Immature natural killer cell (primary cell): ENCODE measurements around the gene ATP8A1. TPM values are rescaled to one million over a fixed set of nuclear protein-coding genes. Genes with fewer than 3 reads are reported as not detected.
A peak's percentile ranks its signal among the peaks of the same experiment; 100 is the strongest.

ENCODE experiments used
- DNase-seq, 3 donors: peaks; one replicate each; pipeline ENCODE4 v3.0.0; 2022; ENCODE audit warnings: mixed read lengths in 1 of 3
- H3K27ac Mint-ChIP-seq, 6 donors: one replicate each; pipeline ENCODE4 v1.8.0; 2020; ENCODE audit warnings: mixed read lengths in 6 of 6, mild to moderate bottlenecking in 5 of 6, inconsistent platforms in 4 of 6, moderate library complexity in 3 of 6
- H3K27me3 Mint-ChIP-seq, 3 donors: one replicate each; pipeline ENCODE4 v1.8.0; 2020 to 2021; ENCODE audit warnings: low read depth in 3 of 3, mild to moderate bottlenecking in 3 of 3, mixed read lengths in 3 of 3, moderate library complexity in 3 of 3, inconsistent platforms in 1 of 3
- H3K36me3 Mint-ChIP-seq, 3 donors: one replicate each; pipeline ENCODE4 v1.8.0; 2020; ENCODE audit warnings: mixed read lengths in 3 of 3, inconsistent platforms in 2 of 3, mild to moderate bottlenecking in 2 of 3
- H3K4me1 Mint-ChIP-seq, 2 donors: one replicate each; pipeline ENCODE4 v1.8.0; 2020; ENCODE audit warnings: inconsistent platforms in 2 of 2, mild to moderate bottlenecking in 2 of 2, mixed read lengths in 2 of 2, moderate library complexity in 1 of 2
- H3K4me3 Mint-ChIP-seq, 5 donors: one replicate each; pipeline ENCODE4 v1.8.0; 2020; ENCODE audit warnings: mild to moderate bottlenecking in 5 of 5, mixed read lengths in 5 of 5, inconsistent platforms in 3 of 5, moderate library complexity in 3 of 5
- H3K9me3 Mint-ChIP-seq, 6 donors: one replicate each; pipeline ENCODE4 v1.8.0; 2020; ENCODE audit warnings: mild to moderate bottlenecking in 6 of 6, mixed read lengths in 6 of 6, inconsistent platforms in 4 of 6, moderate library complexity in 3 of 6
- polyA plus RNA-seq, 3 donors: library from polyadenylated mRNA; unstranded; fragments of 300-500 nt; fragmentation: Illumina TruSeq; gene quantifications; one replicate each; pipeline ENCODE4 v1.2.3, GENCODE V29; 2021

Gene ATP8A1
- polyA plus RNA-seq, 3 donors from 2014 or later: 15.3 to 23.0 (median 18.1) TPM

DNA sequence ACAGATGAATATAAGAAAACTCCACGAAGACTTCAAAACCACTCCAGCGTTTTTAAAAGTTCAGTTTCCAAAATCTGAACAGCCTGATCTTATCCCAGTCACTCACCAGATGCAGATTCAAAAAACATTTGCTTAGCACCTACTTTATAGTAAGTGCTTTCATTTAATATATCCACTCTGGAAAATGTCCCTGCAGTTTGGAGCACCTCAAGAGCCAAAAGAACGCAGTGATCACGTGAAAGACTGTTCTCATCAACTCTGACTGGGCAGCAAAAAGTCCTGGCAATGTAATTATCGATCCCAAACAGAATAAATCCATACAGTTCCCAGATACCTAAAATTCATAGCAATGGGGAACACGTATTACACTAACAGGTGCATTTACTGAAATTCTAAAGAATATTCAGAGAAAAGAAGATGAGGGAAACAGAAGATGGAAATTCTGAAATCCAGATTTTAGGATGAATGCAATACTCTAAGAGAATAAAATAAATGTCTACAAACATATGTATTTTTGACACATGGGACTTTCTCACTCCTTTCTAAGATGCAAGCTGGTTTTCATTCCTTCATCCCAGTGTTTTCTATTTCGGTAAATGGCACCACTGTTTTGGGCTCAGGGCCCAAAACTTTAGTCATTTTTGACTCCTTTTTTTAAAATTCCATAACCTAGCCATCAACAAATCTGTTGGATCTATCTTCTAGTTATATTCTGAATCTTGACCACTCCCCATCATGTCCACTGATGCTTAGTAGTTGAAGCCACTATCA lies 13.9 kb downstream of the ATP8A1 start:
- Mint-ChIP-seq H3K36me3 (no peaks in the 10 kb centered on the region), H3K4me1 (peaks cover 91 to 100% of the 10 kb centered on the region in 2 donors), H3K4me3 (peak overlapping the region; percentile 31 to 66 (median 63)), H3K9me3 (no peaks in the 10 kb centered on the region), H3K27me3 (peaks cover 0 to 6% (median 2%) of the 10 kb centered on the region in 3 donors), H3K27ac (peak overlapping the region; percentile 47 to 86 (median 71))
- no peak for DNase-seq

GRCh38 chr4:42642101-42642797 lies 14.7 kb downstream of the ATP8A1 start:
- Mint-ChIP-seq H3K4me3 (peak overlapping the region; percentile 1 to 65 (median 41)), H3K36me3 (no peaks in the 10 kb centered on the region), H3K9me3 (no peaks in the 10 kb centered on the region), H3K4me1 (peaks cover 94 to 100% of the 10 kb centered on the region in 2 donors), H3K27ac (peak overlapping the region; percentile 32 to 67 (median 53)), H3K27me3 (peaks cover 0 to 6% (median 2%) of the 10 kb centered on the region in 3 donors)
- DNase-seq: no peak

DNA sequence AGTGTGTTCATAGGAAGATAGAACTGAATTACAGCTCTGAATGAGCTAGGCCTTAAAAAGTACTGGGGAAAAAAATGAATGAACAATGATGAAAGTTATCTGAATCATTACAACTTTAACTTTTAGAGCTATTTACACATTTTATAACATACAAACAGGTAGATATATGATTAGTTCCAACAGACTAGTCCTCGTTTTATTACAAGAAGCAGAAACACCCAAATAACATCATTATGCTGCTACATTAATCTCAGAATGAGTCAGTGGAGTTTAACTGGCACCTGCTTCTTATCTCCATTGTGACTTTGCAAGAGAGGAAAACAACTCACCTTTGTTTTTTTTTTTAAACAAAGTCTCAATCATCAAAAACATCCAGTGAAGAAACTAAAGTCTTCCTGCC lies 15.2 kb downstream of the ATP8A1 start:
- no peak for DNase-seq
- Mint-ChIP-seq H3K4me1 (peaks cover 92 to 100% of the 10 kb centered on the region in 2 donors), H3K4me3 (peak overlapping the region; percentile 1 to 65 (median 41)), H3K9me3 (no peaks in the 10 kb centered on the region), H3K27ac (peak overlapping the region in 5 of 6 donors; percentile 31 to 59 (median 50)), H3K36me3 (no peaks in the 10 kb centered on the region), H3K27me3 (peaks cover 0 to 6% (median 2%) of the 10 kb centered on the region in 3 donors)

DNA sequence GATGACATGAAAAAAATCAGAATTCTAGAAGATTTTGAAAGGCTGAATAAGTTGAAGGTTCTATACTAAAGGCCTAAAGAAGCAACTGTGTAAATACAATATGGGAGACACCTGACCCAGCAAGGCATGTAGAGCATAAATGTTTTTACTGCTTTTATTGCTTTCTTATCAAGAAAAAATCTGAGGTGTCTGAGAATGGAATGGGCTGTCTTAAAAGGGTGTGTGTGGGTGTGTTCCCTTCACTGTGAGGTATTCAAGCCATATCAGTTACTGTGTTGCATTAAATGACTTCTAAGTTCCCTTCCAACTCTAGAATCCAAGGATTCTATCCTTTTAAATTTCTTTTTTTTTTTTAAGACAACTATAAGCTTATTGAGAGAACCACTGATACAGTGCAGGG lies 15.7 kb downstream of the ATP8A1 start:
- Mint-ChIP-seq H3K4me1 (peaks cover 92 to 100% of the 10 kb centered on the region in 2 donors), H3K27me3 (peaks cover 0 to 6% (median 2%) of the 10 kb centered on the region in 3 donors), H3K27ac (peak overlapping the region in 2 of 6 donors; percentile 13 to 26), H3K4me3 (peak overlapping the region in 2 of 5 donors; percentile 45), H3K9me3 (no peaks in the 10 kb centered on the region), H3K36me3 (no peaks in the 10 kb centered on the region)
- DNase-seq: no peak

GRCh38 chr4:42640613-42641012 lies 16.3 kb downstream of the ATP8A1 start:
- H3K4me3 Mint-ChIP-seq: peak overlapping the region in 2 of 5 donors; percentile 45

DNA sequence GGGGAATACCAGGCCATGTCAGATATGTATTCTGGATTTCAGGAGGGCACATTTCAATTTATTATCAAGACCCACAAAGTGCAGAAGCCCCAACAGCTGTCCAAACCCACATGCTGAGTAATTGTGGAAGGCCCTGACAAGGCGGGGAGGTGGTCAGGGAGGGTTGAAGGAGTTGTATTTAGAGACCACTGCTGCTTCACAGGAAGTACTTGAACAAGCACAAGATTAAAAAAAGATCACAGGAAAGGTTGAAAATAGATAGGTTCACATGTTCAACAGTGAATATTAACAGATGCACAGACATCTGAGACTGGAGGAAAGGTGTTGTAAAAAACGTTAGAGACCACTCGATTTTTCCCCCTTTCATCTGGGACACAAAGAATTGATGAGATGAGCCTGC lies 17.9 kb downstream of the ATP8A1 start:
- DNase-seq: peak in 2 of 3 donors; percentile 34
- peaks cover 0 to 5% (median 2%) of the 10 kb centered on the region in 3 donors for H3K27me3 Mint-ChIP-seq
- H3K36me3 Mint-ChIP-seq: no peaks in the 10 kb centered on the region
- H3K9me3 Mint-ChIP-seq: no peaks in the 10 kb centered on the region
- H3K4me3 Mint-ChIP-seq: peak overlapping the region; percentile 33 to 63 (median 62)
- peaks cover 78 to 97% of the 10 kb centered on the region in 2 donors for H3K4me1 Mint-ChIP-seq
- peak overlapping the region; percentile 18 to 83 (median 55) for H3K27ac Mint-ChIP-seq

More at GRCh38 chr4:42640613-42641012, 16.3 kb downstream of the ATP8A1 start:
- Mint-ChIP-seq H3K9me3 (no peaks in the 10 kb centered on the region), H3K27me3 (peaks cover 0 to 6% (median 2%) of the 10 kb centered on the region in 3 donors), H3K4me1 (peaks cover 90 to 100% of the 10 kb centered on the region in 2 donors), H3K36me3 (no peaks in the 10 kb centered on the region), H3K27ac (peak overlapping the region in 4 of 6 donors; percentile 13 to 39 (median 32))
- no peak for DNase-seq

DNA sequence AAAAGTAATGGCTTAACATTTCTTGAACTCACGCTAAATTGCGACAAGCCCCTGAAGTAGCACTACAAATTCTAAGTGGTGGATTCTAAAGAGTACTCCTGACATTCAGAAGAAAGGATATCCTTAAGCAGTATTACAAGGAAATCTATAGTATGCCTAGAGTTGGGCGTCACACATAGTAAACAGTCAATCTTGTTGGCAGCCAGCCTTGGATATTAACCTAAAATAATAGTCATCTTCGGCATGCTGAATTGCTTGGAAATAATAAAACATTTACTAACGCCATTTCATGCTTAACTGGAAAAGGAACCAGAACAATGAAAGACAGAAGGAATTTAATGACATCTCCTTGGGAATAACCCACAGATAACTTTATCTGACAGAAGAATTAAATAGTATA lies 18.6 kb downstream of the ATP8A1 start:
- Mint-ChIP-seq H3K4me1 (peaks cover 77 to 97% of the 10 kb centered on the region in 2 donors), H3K36me3 (no peaks in the 10 kb centered on the region), H3K9me3 (no peaks in the 10 kb centered on the region), H3K4me3 (peak overlapping the region in 3 of 5 donors; percentile 46 to 63 (median 62)), H3K27me3 (peaks cover 0 to 3% (median 2%) of the 10 kb centered on the region in 3 donors), H3K27ac (peak overlapping the region in 3 of 6 donors; percentile 52 to 82 (median 58))
- no peak for DNase-seq

- Mint-ChIP-seq H3K4me3 (no peak overlapping the region), H3K27me3 (peaks cover 0 to 3% (median 2%) of the 10 kb centered on the region in 3 donors), H3K9me3 (no peaks in the 10 kb centered on the region), H3K36me3 (no peaks in the 10 kb centered on the region), H3K4me1 (peaks cover 77 to 97% of the 10 kb centered on the region in 2 donors), H3K27ac (no peak overlapping the region)
- no peak for DNase-seq
Observed at GRCh38 chr4:42637867-42638266, 19.0 kb downstream of the ATP8A1 start.

DNA sequence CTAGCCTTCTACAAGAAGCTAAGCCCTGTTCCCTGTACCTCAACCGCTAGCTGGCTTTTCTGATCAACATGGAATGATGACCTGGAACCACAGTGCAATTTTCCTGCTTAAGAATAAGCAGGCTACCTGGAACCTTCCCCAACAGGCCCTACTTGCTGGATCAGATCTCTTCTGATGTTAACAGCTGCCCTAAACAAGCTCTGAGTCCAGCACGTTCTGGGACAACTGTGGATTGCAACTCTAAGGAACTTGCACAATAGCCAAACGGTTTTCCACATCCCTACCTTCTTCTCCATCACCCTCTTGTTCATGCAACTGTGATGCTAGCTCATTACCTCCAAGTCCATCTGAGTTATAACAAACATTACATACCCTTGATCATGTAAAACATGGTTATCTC lies 19.8 kb downstream of the ATP8A1 start:
- Mint-ChIP-seq H3K27me3 (peaks cover 0 to 3% (median 2%) of the 10 kb centered on the region in 3 donors), H3K4me1 (peaks cover 73 to 97% of the 10 kb centered on the region in 2 donors), H3K36me3 (no peaks in the 10 kb centered on the region), H3K9me3 (no peaks in the 10 kb centered on the region), H3K27ac (peak overlapping the region in 1 of 6 donors; percentile 10), H3K4me3 (no peak overlapping the region)
- DNase-seq: no peak

- Mint-ChIP-seq H3K4me1 (peaks cover 70 to 97% of the 10 kb centered on the region in 2 donors), H3K9me3 (no peaks in the 10 kb centered on the region), H3K27ac (no peak overlapping the region), H3K36me3 (no peaks in the 10 kb centered on the region), H3K27me3 (peaks cover 0 to 3% (median 2%) of the 10 kb centered on the region in 3 donors), H3K4me3 (no peak overlapping the region)
- no peak for DNase-seq
Observed at GRCh38 chr4:42636645-42636949, 20.3 kb downstream of the ATP8A1 start.

DNA sequence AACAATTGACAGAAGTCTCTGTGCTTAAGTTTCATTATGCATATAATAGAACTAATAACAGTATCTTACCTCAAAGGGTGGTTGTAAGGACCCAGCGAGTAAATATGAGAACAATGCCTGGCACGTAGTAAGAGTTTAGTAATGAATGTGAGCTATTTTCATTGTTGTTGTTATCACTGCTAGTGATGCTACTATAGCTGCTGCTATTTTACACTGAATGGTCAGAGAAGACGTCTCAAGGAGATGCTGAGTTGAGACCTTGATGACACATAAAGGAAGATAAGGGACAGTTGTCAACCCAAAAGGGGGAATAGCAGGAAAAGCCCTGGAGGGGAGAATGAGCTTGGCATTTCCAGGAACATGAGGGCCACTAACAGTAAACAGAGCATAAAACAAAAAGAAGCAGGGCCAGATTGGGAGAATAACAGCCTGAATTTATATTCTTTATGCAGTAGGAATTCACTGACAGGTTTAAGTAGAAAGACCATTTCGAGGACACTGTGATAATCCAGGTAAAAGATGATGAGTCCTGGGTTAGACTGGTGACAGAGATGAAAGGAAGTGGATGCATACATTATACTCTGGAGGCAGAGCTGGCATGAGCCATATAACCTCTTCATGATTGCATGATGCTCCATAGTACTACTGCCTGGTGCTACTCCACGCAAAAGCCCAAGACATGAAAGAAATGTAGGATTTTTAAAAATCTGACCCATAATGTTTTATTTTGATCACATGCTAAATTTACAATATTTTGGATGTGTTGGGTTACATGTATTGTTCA lies 23.1 kb downstream of the ATP8A1 start:
- no peak for DNase-seq
- peaks cover 55 to 97% of the 10 kb centered on the region in 2 donors for H3K4me1 Mint-ChIP-seq
- no peaks in the 10 kb centered on the region for H3K9me3 Mint-ChIP-seq
- peak overlapping the region in 1 of 6 donors; percentile 79 for H3K27ac Mint-ChIP-seq
- no peak overlapping the region for H3K4me3 Mint-ChIP-seq
- peaks cover 0 to 2% (median 1%) of the 10 kb centered on the region in 3 donors for H3K27me3 Mint-ChIP-seq
- no peaks in the 10 kb centered on the region for H3K36me3 Mint-ChIP-seq

- Mint-ChIP-seq H3K4me1 (peaks cover 56 to 97% of the 10 kb centered on the region in 2 donors), H3K27ac (peak overlapping the region in 2 of 6 donors; percentile 1 to 79), H3K4me3 (no peak overlapping the region)
Observed at GRCh38 chr4:42632653-42633382, 24.1 kb downstream of the ATP8A1 start.

DNA sequence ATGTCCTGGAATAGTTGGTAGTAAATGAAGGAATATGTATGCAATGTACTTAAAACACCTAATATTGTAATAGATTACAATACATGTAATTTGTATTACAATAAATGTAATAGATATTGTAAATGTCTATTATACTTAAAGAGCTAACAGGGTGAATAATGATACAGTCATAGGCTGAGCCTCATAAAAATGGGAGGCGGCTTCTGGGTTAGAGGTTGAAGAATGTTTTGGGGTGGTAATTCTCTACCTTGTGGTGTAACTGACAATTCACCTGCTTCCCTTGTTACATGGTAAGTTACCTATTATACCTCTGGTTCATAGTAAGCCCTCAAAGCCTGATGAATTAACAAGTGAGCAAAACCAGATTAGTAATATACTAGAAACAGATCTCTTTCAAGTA lies 26.0 kb downstream of the ATP8A1 start:
- H3K9me3 Mint-ChIP-seq: no peaks in the 10 kb centered on the region
- peaks cover 2 to 6% (median 3%) of the 10 kb centered on the region in 3 donors for H3K27me3 Mint-ChIP-seq
- DNase-seq: no peak
- H3K4me1 Mint-ChIP-seq: peaks cover 58 to 97% of the 10 kb centered on the region in 2 donors
- H3K4me3 Mint-ChIP-seq: no peak overlapping the region
- H3K27ac Mint-ChIP-seq: no peak overlapping the region
- peaks cover 0 to 7% (median 0%) of the 10 kb centered on the region in 3 donors for H3K36me3 Mint-ChIP-seq

More at GRCh38 chr4:42632653-42633382, 24.1 kb downstream of the ATP8A1 start:
- Mint-ChIP-seq H3K9me3 (no peaks in the 10 kb centered on the region), H3K27me3 (peaks cover 2 to 5% (median 3%) of the 10 kb centered on the region in 3 donors), H3K36me3 (no peaks in the 10 kb centered on the region)
- DNase-seq: no peak
